Natural killer cell (primary cell): ENCODE data around the gene FILIP1L. TPM values are rescaled to one million over a fixed set of nuclear protein-coding genes. Genes with fewer than 3 reads are reported as not detected.

Experiments
- ATAC-seq, 3 donors: fragments of 150-1000 bp in 2 of 3; fragments of 200-7000 bp in 1 of 3; cut with Tn5 transposase; 1 replicate in 1 of 3; 2 replicates in 2 of 3; pipeline ENCODE4 v1.10.0; 2021; ENCODE audit warnings: mild to moderate bottlenecking in 2 of 3, moderate library complexity in 2 of 3
- DNase-seq, 2 donors: peaks; one replicate each; pipeline versions ENCODE4 v3.0.0 to v3.0.0-alpha.2; 2013 to 2021; ENCODE audit warnings: mixed read lengths in 1 of 2
- H3K27ac ChIP-seq: one replicate; pipeline ENCODE4 v1.5.1; 2013; ENCODE audit warnings: mild to moderate bottlenecking, low read length
- H3K27me3 ChIP-seq: one replicate; pipeline ENCODE4 v1.6.1; 2013; ENCODE audit warnings: low read length; ENCODE audit not compliant: control insufficient read depth, insufficient read depth
- H3K36me3 ChIP-seq: one replicate; pipeline ENCODE4 v1.6.1; 2013; ENCODE audit warnings: low read length; ENCODE audit not compliant: control insufficient read depth, insufficient read depth
- H3K4me1 ChIP-seq: one replicate; pipeline ENCODE4 v1.6.1; 2013; ENCODE audit warnings: low read length; ENCODE audit not compliant: control insufficient read depth, insufficient read depth
- H3K4me3 ChIP-seq: one replicate; pipeline ENCODE4 v1.5.1; 2013; ENCODE audit warnings: low read length
- H3K9me3 ChIP-seq: one replicate; pipeline ENCODE4 v1.6.1; 2013; ENCODE audit warnings: low read length; ENCODE audit not compliant: control insufficient read depth, insufficient read depth
- H3K27ac Mint-ChIP-seq, 2 donors: one replicate each; pipeline ENCODE4 v1.8.0; 2022; ENCODE audit warnings: mild to moderate bottlenecking in 2 of 2, mixed read lengths in 2 of 2, moderate library complexity in 1 of 2
- H3K27me3 Mint-ChIP-seq, 2 donors: one replicate each; pipeline ENCODE4 v1.8.0; 2022; ENCODE audit warnings: low read depth in 2 of 2, mixed read lengths in 2 of 2
- H3K36me3 Mint-ChIP-seq: one replicate; pipeline ENCODE4 v1.8.0; 2022; ENCODE audit warnings: mixed read lengths
- H3K4me1 Mint-ChIP-seq, 2 donors: one replicate each; pipeline ENCODE4 v1.8.0; 2022; ENCODE audit warnings: mixed read lengths in 2 of 2
- H3K4me3 Mint-ChIP-seq: one replicate; pipeline ENCODE4 v1.8.0; 2022; ENCODE audit warnings: mild to moderate bottlenecking, moderate library complexity, mixed read lengths
- H3K9me3 Mint-ChIP-seq, 2 donors: one replicate each; pipeline ENCODE4 v1.8.0; 2022; ENCODE audit warnings: mixed read lengths in 2 of 2
- WGBS: methylation state at CpG from one replicate; pipeline ENCODE4 v1.1.7; 2013; ENCODE audit warnings: missing lambda C conversion rate; ENCODE audit not compliant: insufficient coverage; 5-methylcytosine and 5-hydroxymethylcytosine counted together
- intact Hi-C: fragments of 100-400 bp; cut with micrococcal nuclease; formaldehyde crosslinking; loops from one replicate; pipeline ENCODE4 v1.14.2; 2022
- total RNA-seq, 4 donors: library from RNA; stranded (reverse); fragments of 120-200 nt in 1 of 4; gene quantifications; one replicate each; pipeline versions ENCODE4 v1.2.3 to v1.2.4, GENCODE V29; 2013 to 2022
- TF ChIP-seq, protein P1 (sequence below): fragments of 200-600 bp; IDR thresholded peaks from one replicate; pipeline ENCODE4 v1.8.0; 2022; ENCODE audit warnings: antibody characterized with exemption

Gene FILIP1L
- total RNA-seq, 3 donors from 2014 or later (not counting 1 experiment from before 2014, with no cell fraction given) = 0.12 TPM; not detected in 2

DNA sequence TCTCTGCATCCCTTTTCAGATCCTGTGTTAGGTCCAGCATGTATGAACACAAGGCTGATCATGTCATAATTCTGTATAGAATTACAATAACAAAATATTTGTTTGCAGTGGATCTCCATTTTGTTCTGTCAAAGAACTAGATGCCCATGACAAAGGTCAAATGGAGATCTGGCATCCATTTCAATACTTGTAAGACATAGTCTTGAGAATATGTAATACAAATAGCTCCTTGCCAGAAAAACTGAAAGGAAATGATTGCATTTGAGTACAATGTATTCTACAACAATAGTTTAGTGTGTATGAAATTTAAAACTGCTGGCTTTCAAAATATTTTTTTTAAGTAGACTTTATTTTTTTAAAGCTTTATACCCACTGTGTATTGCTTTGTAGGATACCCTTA is 195.6 kb downstream of the FILIP1L start:
- intact Hi-C loops = no loop called here
- Histone ChIP-seq H3K27ac (no peak overlapping the region), H3K9me3 (no peaks in the 10 kb centered on the region), H3K4me3 (no peak overlapping the region), H3K27me3 (no peaks in the 10 kb centered on the region), H3K36me3 (peaks cover under 1% of the 10 kb centered on the region), H3K4me1 (no peaks in the 10 kb centered on the region)
- Mint-ChIP-seq H3K27me3 (no peaks in the 10 kb centered on the region), H3K9me3 (no peaks in the 10 kb centered on the region), H3K36me3 (no peaks in the 10 kb centered on the region), H3K4me1 (peaks cover 7% of the 10 kb centered on the region in 2 donors), H3K4me3 (no peak overlapping the region), H3K27ac (no peak overlapping the region)
- DNase-seq (no peak), ATAC-seq (no peak)
- TF ChIP-seq, protein P1, sequence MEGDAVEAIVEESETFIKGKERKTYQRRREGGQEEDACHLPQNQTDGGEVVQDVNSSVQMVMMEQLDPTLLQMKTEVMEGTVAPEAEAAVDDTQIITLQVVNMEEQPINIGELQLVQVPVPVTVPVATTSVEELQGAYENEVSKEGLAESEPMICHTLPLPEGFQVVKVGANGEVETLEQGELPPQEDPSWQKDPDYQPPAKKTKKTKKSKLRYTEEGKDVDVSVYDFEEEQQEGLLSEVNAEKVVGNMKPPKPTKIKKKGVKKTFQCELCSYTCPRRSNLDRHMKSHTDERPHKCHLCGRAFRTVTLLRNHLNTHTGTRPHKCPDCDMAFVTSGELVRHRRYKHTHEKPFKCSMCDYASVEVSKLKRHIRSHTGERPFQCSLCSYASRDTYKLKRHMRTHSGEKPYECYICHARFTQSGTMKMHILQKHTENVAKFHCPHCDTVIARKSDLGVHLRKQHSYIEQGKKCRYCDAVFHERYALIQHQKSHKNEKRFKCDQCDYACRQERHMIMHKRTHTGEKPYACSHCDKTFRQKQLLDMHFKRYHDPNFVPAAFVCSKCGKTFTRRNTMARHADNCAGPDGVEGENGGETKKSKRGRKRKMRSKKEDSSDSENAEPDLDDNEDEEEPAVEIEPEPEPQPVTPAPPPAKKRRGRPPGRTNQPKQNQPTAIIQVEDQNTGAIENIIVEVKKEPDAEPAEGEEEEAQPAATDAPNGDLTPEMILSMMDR = no peak

DNA sequence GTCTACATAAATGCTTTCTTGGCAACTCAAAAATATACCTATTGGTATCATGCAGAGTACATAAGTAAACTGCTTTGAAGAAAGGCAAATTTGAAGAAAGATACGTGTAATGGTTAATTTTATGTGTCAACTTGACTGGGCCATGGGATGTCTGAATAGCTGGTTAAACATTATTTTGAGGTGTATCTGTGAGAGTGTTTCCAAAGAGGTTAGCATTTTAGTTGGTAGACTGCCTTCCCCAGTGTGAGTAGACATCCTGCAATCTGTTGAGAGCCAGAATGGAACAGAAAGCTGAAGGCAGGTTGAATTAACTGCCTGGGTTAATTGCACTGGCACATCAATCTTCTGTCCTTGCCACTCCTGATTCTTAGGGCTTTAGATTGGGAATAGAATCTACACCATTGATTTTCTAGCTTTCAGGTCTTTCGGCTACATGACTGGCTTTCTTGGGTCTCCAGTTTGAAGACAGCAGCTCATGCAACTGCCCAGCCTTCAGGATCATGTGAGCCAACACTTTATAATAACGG is 198.3 kb downstream of the FILIP1L start:
- peaks cover 4% of the 10 kb centered on the region in 2 donors for H3K4me1 Mint-ChIP-seq
- H3K4me1 ChIP-seq = no peaks in the 10 kb centered on the region
- H3K9me3 ChIP-seq = no peaks in the 10 kb centered on the region
- no peaks in the 10 kb centered on the region for H3K27me3 Mint-ChIP-seq
- H3K27me3 ChIP-seq = no peaks in the 10 kb centered on the region
- no peaks in the 10 kb centered on the region for H3K36me3 ChIP-seq
- intact Hi-C loops = no loop called here
- WGBS = 99% methylated on average over 3 of the region's 3 CpGs
- no peak overlapping the region for H3K4me3 Mint-ChIP-seq
- no peak overlapping the region for H3K27ac ChIP-seq
- no peaks in the 10 kb centered on the region for H3K36me3 Mint-ChIP-seq
- no peak for DNase-seq
- no peak for ATAC-seq
- H3K27ac Mint-ChIP-seq = no peak overlapping the region
- H3K4me3 ChIP-seq = no peak overlapping the region
- TF ChIP-seq, protein P1 = no peak
- no peaks in the 10 kb centered on the region for H3K9me3 Mint-ChIP-seq

DNA sequence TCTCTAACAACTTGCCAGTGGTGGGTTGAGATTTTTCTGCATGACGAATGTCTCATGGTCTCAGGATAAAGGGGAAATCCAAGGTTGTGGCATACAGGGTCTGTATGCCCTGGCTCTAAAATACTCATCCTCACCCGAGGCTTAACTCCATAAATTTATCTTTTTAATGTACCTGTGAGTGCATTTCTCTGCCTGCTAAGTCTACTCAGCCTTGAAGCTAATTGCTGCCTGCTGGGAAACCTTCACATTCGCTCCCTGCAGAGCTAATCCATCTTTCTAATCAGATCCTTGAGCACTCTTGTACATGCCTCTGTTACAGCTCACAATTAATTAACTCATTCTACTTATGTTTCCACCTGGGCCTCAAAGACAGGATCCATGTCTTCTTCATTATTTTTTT is 202.9 kb downstream of the FILIP1L start:
- Mint-ChIP-seq H3K27ac (no peak overlapping the region), H3K4me1 (no peaks in the 10 kb centered on the region), H3K27me3 (no peaks in the 10 kb centered on the region), H3K9me3 (no peaks in the 10 kb centered on the region), H3K36me3 (no peaks in the 10 kb centered on the region), H3K4me3 (no peak overlapping the region)
- WGBS = 98% methylated on average over 2 of the region's 3 CpGs
- Histone ChIP-seq H3K36me3 (no peaks in the 10 kb centered on the region), H3K9me3 (no peaks in the 10 kb centered on the region), H3K4me1 (no peaks in the 10 kb centered on the region), H3K27ac (no peak overlapping the region), H3K4me3 (no peak overlapping the region), H3K27me3 (no peaks in the 10 kb centered on the region)
- ATAC-seq = no peak
- intact Hi-C loops = no loop called here
- no peak for DNase-seq
- TF ChIP-seq, protein P1 = no peak

DNA sequence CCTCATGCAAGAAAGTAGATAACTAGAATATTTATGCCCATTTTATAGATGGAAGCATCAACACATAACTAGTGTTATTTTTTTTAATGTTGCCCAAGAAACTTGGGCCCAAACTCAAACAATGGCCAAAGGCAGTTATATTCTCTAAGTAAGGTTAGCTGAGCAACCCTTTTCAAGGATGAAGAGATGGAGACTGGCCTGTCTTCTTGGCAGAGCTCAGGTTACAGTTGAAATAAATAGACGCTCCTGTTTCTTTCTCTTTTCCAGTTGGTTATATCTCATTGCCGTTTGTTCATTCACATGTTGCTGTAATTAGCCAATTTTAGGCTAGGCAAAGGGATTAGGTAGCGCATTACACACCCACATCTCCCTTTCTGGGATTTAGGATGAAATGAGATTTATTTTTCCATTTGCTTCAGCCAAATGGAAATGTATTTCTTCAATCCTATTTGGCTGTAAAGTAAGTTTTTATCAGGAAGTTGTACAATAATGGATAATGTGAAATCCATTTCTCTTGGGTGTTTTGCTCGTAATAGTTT is 203.5 kb downstream of the FILIP1L start:
- Mint-ChIP-seq H3K27ac (no peak overlapping the region), H3K36me3 (no peaks in the 10 kb centered on the region), H3K9me3 (no peaks in the 10 kb centered on the region), H3K4me1 (no peaks in the 10 kb centered on the region), H3K27me3 (no peaks in the 10 kb centered on the region), H3K4me3 (no peak overlapping the region)
- Histone ChIP-seq H3K4me1 (no peaks in the 10 kb centered on the region), H3K9me3 (no peaks in the 10 kb centered on the region), H3K27ac (no peak overlapping the region), H3K4me3 (no peak overlapping the region), H3K27me3 (no peaks in the 10 kb centered on the region), H3K36me3 (no peaks in the 10 kb centered on the region)
- TF ChIP-seq, protein P1 = no peak
- no peak for DNase-seq
- 90% methylated on average over 1 of the region's 4 CpGs for WGBS
- ATAC-seq = no peak
- intact Hi-C loops = no loop called here
